Measurements from ENCODE around the gene FBXO40.
"Not testable (repeated sequence)": the region's sequence is repeated elsewhere in the genome, so short reads cannot be mapped to it uniquely, and the experiment has no call there.

The FBXO40 gene, protein sequence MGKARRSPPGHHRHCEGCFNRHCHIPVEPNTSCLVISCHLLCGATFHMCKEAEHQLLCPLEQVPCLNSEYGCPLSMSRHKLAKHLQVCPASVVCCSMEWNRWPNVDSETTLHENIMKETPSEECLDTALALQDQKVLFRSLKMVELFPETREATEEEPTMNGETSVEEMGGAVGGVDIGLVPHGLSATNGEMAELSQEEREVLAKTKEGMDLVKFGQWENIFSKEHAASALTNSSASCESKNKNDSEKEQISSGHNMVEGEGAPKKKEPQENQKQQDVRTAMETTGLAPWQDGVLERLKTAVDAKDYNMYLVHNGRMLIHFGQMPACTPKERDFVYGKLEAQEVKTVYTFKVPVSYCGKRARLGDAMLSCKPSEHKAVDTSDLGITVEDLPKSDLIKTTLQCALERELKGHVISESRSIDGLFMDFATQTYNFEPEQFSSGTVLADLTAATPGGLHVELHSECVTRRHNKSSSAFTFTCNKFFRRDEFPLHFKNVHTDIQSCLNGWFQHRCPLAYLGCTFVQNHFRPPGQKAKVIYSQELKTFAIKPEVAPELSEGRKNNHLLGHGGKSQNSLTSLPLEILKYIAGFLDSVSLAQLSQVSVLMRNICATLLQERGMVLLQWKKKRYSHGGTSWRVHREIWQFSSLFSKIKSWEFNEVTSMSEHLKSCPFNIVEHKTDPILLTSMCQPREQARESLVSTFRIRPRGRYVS

GRCh38 chr3:121592856-121593702 is at the start of gene FBXO40:
Gene FBXO40, plus strand, starts transcription at chr3:121593379. Its CDS starts 27,197 bp downstream, at chr3:121620576.
- no peak for DNase-seq (ENCODE audit: low spot score)

DNA sequence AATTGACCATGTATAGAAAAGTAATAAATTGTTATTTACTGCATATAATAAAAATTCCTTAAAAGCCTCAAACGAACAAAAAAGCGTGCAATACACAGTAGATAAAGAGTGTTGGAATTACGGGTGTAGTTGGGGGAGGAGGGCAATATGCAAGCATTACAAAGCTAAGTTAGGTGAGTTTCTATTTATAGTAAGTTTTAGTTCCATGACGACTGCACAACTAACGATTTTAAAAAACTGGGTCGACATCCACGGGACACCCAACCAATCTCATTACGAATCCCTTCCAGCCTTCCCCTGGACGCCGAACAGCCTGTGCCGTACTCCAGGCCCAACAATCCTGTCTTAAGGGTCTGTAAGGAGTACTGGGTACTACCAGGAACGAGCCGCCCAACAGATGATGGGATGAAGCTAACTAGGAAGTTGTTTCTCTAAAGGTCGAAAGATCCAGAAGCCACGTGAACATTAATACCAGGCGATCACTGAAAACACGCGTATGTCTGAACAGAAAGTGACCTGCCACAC is 48.1 kb upstream of the FBXO40 start:
- DNase-seq (ENCODE audit: low spot score), result no peak

- peak; percentile 88 for DNase-seq (ENCODE audit: low spot score)
Measured at GRCh38 chr3:121545574-121546455, 47.4 kb upstream of the FBXO40 start, which contains the start of gene POLQ. Gene POLQ, minus strand, starts transcription at chr3:121545988. Its CDS starts 111 bp downstream, at chr3:121545877.

GRCh38 chr3:121552379-121552778 is 40.8 kb upstream of the FBXO40 start:
- DNase-seq (ENCODE audit: low spot score), result no peak

DNA sequence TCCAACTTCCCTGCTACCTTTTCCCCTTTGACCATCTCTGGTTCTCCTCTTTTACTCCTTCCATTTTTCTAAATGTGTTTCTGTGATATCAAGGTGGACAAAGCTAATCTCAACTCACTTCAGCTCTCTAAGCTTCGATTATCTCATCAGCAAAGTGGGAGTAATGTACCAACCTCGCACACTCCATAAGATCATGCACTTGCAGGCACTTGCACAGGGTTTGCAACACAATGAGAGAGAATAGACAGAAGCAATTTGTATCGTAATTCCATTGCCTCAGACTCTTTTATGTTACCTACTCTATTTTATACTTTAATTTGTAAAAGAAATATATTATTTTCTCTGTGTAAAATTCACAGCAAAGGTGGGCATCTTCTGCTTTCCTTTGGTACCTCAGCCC is 40.4 kb upstream of the FBXO40 start:
- DNase-seq (ENCODE audit: low spot score), result no peak

DNA sequence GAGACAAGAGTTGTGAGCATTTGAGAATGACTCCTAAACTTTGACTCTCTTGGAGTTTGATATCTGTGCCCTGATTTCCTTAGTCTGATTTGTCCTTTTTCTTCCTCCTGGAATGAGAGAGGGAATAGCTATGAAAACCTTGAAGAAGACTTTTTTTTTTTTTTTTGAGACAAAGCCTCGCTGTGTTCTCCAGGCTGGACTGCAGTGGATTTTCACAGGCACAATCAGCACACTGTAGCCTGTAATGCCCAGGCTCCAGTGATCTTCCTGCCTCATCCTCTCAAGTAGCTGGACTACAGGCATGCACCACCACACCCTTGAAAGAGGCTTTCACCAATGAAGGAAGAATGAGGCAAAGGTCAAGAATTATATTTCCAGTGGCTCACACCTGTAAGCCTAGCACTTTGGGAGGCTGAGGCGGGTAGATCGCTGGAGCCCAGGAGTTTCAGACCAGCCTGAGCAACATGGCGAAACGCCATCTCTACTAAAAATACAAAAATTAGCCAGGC is 35.7 kb upstream of the FBXO40 start:
- no peak for DNase-seq (ENCODE audit: low spot score)

DNA sequence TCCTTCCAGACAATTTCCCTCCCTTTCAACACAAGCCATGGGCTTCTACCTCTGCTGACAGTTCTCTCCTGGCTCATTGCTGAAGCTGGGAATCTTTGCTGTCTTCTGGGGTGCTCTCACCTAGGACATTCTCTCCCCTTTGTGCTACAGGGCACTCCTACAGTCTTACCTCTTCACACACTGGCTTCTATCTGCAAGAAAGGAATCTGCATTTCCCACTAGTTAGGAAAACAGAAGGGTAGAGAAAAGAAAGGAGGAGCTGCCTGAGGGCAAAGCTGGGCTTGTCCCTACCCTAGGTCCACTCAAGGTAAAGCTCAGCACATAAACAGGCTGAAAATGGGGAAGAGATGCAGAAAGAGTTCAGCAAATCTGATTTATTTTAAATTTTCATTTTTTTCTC is 31.0 kb upstream of the FBXO40 start:
- DNase-seq (ENCODE audit: low spot score), result no peak

- DNase-seq (ENCODE audit: low spot score), result no peak
Measured at GRCh38 chr3:121566773-121567172, 26.4 kb upstream of the FBXO40 start.

- DNase-seq (ENCODE audit: low spot score), result no peak
Measured at GRCh38 chr3:121567649-121568048, 25.5 kb upstream of the FBXO40 start, which contains the start of gene ARGFX. Gene ARGFX, plus strand, starts transcription at chr3:121567949. Its CDS starts 2,765 bp downstream, at chr3:121570714.

GRCh38 chr3:121574449-121574848 is 18.7 kb upstream of the FBXO40 start:
- no peak for DNase-seq (ENCODE audit: low spot score)

DNA sequence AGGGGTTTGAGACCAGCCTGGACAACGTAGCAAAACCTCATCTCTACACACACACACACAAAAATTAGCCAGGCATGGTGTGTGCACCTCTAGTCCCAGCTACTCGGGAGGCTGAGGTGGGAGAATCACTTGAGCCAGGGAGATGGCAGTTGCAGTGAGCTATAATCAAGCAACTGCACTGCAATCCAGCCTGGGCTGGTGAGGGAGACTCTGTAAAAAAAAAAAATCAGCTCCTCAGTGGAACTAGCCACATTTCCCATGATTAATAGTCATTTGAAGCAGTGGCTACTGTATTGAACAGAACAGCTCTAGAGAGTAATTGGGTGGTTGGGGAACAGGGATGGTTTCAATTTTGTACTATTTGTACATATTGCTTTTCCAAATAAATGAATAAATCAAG is 11.5 kb upstream of the FBXO40 start:
- DNase-seq (ENCODE audit: low spot score), result no peak

GRCh38 chr3:121584418-121584817 is 8.8 kb upstream of the FBXO40 start:
- DNase-seq (ENCODE audit: low spot score), result no peak

- not testable (repeated sequence) for DNase-seq (ENCODE audit: low spot score)
Measured at GRCh38 chr3:121593806-121594205, 627 bp downstream of the FBXO40 start.

DNA sequence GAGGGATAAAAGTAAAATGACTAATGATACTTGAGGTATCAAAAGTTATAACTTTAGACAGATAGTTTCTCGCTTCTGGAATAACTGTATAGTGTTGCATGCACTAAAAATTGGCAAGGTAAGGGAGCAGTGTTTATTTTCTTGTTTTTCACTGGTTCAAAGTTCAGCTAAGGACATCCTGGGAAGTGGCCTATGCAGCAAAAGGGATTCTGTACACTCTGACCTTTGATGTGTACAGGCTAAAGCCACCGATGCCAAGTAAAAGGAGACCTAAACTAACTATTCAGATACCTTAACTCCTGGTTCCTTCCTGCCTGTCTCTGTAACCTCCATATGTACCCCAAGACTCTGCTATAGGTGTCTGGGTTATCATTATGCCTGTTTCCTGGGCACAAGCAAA is 1.7 kb downstream of the FBXO40 start:
- DNase-seq (ENCODE audit: low spot score), result no peak

DNA sequence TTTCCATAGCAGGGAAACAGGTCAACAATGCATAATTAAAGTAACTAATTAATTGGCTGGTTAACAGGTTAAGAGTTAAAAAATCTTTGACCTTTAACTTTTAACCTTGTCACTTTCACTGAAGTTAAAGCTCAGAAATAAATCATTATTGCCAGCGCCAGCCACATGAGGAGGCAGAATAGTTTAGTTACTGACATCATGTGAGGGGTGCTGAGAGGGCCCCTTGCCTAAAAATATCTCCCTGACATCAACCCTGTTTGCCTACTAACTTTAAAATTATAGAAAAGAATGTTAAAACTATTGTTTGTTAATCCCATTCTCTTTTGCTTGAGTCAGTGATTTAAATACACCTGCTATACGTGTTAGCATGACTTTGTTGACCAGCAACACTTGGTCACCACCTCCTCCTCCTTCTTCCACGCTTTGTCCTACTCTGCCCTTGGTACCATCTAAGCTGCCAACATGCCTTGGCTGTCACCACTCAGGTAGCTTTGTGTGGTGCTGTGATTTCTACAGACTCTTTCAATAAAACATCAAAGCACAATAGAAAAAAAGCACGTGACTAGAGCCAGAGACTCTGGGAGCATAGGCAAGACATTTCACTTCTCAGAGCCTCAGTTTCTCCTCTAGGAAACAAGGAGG is 2.7 kb downstream of the FBXO40 start:
- no peak for DNase-seq (ENCODE audit: low spot score)

DNA sequence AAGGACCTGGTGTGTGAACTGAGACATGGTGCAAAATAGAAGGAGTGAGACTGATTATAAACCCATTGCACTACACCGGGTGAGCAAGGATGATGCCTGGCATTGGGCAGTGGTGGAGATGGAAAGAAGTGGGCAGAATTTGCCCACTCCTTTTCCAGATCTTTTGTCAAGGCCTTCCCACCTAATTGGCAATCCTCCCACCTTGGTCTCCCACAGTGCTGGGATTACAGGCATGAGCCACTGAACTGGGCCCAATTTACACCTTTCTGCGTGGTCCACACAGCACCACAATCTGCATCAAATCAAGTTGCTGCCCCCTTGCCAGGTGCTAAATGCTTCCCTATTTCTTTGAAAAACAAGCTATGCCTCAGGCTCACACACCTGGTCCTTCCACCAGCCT is 5.4 kb downstream of the FBXO40 start:
- no peak for DNase-seq (ENCODE audit: low spot score)

DNA sequence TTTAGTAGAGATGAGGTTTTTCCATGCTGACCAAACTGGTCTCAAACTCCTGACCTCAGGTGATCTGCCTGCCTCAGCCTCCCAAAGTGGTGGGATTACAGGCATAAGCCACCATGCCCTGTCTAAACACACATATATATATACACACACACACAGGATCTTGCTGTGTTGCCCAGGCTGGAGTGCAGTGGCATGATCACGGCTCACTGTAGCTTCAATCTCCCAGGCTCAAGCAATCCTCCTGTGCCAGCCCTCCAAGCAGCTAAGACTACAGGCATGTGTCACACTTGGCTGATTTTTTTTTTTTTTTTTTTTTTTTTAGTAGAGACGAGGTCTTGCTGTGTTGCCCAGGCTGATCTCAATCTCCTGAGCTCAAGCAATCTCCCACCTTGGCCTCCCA is 6.7 kb downstream of the FBXO40 start:
- not testable (repeated sequence) for DNase-seq (ENCODE audit: low spot score)

DNA sequence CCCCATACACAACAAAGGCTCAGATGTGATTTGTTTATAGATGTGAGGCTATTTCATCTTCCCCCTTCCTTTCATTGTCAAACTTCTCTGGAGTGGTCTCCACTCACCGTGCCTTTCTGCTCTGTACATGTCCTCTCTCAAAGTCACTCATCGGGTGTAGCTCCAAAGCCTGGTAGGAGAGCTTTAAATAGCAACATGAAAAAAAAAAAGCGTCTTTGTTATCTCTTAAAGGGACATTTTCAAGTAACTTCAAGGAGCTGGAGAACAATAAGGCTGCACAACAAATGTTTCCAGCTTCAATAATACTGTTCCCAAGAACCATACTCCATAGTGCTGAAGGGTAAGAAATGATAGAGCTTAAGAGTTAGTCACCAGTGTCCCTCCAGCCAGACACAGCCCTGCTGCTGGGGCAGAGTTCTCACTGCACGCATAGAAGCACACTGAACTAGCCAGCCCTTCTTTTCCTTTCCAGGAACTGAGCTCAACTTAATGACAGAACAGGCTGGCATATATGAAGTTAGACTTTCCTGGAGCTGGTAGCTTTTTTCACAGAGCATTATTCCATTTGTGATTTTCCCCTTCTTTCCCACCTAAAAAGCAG is 8.1 kb downstream of the FBXO40 start:
- DNase-seq (ENCODE audit: low spot score), result no peak

GRCh38 chr3:121604759-121605158 is 11.6 kb downstream of the FBXO40 start:
- DNase-seq (ENCODE audit: low spot score), result no peak

DNA sequence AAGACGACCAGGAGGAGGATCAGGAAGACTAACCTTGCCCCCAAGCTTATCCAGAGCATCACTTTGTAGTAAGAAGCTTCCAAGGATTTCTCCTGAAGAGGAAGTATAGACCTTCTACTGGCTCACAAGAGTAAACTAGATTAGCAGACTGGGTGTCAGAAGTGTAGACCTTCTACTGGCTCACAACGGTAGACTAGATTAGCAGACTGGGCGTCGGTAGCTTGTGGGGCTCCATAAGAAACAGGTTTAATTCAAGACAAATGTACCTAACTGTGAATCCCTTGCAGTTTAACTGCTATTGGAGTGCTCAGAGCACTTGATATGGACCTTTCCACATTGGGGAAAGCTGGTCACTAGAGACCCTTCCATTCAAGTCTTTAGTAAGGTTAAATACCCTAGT is 12.9 kb downstream of the FBXO40 start:
- DNase-seq (ENCODE audit: low spot score), result no peak
